Measurements from ENCODE around the gene FBLN2. TPM values are rescaled to one million over a fixed set of nuclear protein-coding genes. Genes with fewer than 3 reads are reported as not detected.

Gene FBLN2
- polyA plus RNA-seq, 2 of the 4 experiments (the other 2 are of a cell fraction) = 1.1 to 2.7 TPM

DNA sequence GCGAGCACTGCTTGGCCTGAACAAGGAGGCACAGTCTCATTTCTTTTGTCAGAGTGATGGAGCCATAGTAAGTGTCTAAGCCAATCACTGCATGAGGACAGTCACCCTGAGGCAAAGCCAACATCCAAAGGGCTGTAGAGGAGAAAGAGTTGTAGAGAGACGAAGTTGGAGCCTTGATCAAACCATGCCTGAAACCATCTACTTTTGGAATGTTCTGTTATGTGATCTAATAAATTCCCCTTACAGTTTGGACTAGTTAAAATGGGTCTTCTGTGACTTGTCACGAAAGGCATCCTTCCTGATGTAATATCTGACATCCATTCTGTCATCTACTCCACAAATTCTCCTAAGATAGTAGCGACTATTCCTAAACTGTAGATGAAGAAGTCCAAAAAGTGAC, 128.3 kb downstream of the FBLN2 start:
- Histone ChIP-seq H3K9me3 (no peaks in the 10 kb centered on the region), H3K4me1 (no peaks in the 10 kb centered on the region), H3K27ac (no peak overlapping the region), H3K4me2 (no peak overlapping the region), H3K4me3 (no peak overlapping the region)
- TF ChIP-seq MAFK (IDR thresholded peaks at IDR 0.05; ENCODE audit: partially characterized antibody) = no peak
- POLR2A ChIA-PET = no interaction called here
- WGBS (ENCODE audit: missing lambda C conversion rate) = 20% methylated on average over 4 of the region's 4 CpGs
- ATAC-seq (no peak), FAIRE-seq (no peak), DNase-seq (ENCODE audit: low read depth in 1 of 2, low spot score in 1 of 2) (no peak)
- CTCF ChIA-PET = interaction anchor here (1.0 to 1.7 kb wide), 3 partner anchors 20 to 182 kb away, joined by 3 to 8 read pairs (median 3); no protein-coding TSS in a partner anchor

DNA sequence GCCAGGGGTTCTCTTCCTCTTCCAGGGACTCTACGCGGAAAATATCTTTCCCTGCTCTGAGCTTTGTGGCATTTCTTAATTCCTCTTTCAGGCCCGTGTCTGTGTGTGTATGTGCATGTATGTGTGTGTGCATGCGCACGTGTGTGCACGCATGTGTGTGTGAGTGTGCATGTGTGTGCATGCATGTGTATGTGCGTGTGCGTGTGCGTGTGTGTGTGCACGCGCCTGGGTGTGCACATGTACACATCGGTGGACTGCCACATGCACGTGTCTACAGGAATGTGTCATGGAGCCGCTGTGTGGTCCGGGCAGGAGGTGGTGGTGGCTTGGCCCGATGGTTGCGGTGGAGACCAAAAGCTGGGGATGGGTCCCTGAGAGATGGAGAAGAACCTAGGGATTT, 133.0 kb downstream of the FBLN2 start:
- no peaks in the 10 kb centered on the region for H3K4me1 ChIP-seq
- ChIA-PET CTCF (interaction anchor here (1.0 kb wide), 1 partner anchor 34 kb away, joined by 3 read pairs; no protein-coding TSS in a partner anchor), POLR2A (no interaction called here)
- H3K4me2 ChIP-seq = no peak overlapping the region
- 74% methylated on average over 16 of the region's 17 CpGs for WGBS (ENCODE audit: missing lambda C conversion rate)
- ATAC-seq (no peak), FAIRE-seq (no peak), DNase-seq (ENCODE audit: low read depth in 1 of 2, low spot score in 1 of 2) (no peak)
- no peaks in the 10 kb centered on the region for H3K9me3 ChIP-seq
- no peak for TF ChIP-seq MAFK (IDR thresholded peaks at IDR 0.05; ENCODE audit: partially characterized antibody)
- no peak for TF ChIP-seq ZFP36 (IDR thresholded peaks at IDR 0.05; ENCODE audit: borderline replicate concordance, partially characterized antibody)
- TF ChIP-seq KDM1A (IDR thresholded peaks at IDR 0.05; ENCODE audit: low read depth) = no peak
- TF ChIP-seq FOSB (CRISPR knock-in tag; IDR thresholded peaks at IDR 0.05) = no peak
- TF ChIP-seq HOXB5 (CRISPR knock-in tag; IDR thresholded peaks at IDR 0.05) = no peak
- TF ChIP-seq EP300 (IDR thresholded peaks at IDR 0.05) = no peak
- TF ChIP-seq HOXB13 (CRISPR knock-in tag; IDR thresholded peaks at IDR 0.05; ENCODE audit: low read depth) = no peak
- TF ChIP-seq GATA3 (IDR thresholded peaks at IDR 0.05; ENCODE audit: borderline replicate concordance) = no peak
- TF ChIP-seq, protein P1, sequence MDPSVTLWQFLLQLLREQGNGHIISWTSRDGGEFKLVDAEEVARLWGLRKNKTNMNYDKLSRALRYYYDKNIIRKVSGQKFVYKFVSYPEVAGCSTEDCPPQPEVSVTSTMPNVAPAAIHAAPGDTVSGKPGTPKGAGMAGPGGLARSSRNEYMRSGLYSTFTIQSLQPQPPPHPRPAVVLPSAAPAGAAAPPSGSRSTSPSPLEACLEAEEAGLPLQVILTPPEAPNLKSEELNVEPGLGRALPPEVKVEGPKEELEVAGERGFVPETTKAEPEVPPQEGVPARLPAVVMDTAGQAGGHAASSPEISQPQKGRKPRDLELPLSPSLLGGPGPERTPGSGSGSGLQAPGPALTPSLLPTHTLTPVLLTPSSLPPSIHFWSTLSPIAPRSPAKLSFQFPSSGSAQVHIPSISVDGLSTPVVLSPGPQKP (IDR thresholded peaks at IDR 0.05; ENCODE audit: low read depth, low read length) = no peak
- TF ChIP-seq, protein P2, sequence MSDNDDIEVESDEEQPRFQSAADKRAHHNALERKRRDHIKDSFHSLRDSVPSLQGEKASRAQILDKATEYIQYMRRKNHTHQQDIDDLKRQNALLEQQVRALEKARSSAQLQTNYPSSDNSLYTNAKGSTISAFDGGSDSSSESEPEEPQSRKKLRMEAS (IDR thresholded peaks at IDR 0.05) = no peak
- TF ChIP-seq, protein P3, sequence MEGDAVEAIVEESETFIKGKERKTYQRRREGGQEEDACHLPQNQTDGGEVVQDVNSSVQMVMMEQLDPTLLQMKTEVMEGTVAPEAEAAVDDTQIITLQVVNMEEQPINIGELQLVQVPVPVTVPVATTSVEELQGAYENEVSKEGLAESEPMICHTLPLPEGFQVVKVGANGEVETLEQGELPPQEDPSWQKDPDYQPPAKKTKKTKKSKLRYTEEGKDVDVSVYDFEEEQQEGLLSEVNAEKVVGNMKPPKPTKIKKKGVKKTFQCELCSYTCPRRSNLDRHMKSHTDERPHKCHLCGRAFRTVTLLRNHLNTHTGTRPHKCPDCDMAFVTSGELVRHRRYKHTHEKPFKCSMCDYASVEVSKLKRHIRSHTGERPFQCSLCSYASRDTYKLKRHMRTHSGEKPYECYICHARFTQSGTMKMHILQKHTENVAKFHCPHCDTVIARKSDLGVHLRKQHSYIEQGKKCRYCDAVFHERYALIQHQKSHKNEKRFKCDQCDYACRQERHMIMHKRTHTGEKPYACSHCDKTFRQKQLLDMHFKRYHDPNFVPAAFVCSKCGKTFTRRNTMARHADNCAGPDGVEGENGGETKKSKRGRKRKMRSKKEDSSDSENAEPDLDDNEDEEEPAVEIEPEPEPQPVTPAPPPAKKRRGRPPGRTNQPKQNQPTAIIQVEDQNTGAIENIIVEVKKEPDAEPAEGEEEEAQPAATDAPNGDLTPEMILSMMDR (IDR thresholded peaks at IDR 0.05) = no peak
- no peak for TF ChIP-seq KDM5A (IDR thresholded peaks at IDR 0.05)
- TF ChIP-seq CHD4 (IDR thresholded peaks at IDR 0.05; ENCODE audit: borderline replicate concordance) = no peak
- TF ChIP-seq FOSL2 (IDR thresholded peaks at IDR 0.05) = no peak
- TF ChIP-seq FOSL2 (CRISPR knock-in tag; IDR thresholded peaks at IDR 0.05) = no peak
- TF ChIP-seq PBX3 (IDR thresholded peaks at IDR 0.05) = no peak
- no peak for TF ChIP-seq CBX8 (IDR thresholded peaks at IDR 0.05)
- no peak overlapping the region for H3K4me3 ChIP-seq
- H3K27ac ChIP-seq = no peak overlapping the region

- ChIA-PET POLR2A (no interaction called here), CTCF (no interaction called here)
- WGBS (ENCODE audit: missing lambda C conversion rate) = 42% methylated on average over 16 of the region's 16 CpGs
- Histone ChIP-seq H3K4me3 (no peak overlapping the region), H3K9me3 (no peaks in the 10 kb centered on the region), H3K4me1 (no peaks in the 10 kb centered on the region), H3K27ac (no peak overlapping the region), H3K4me2 (no peak overlapping the region)
- FAIRE-seq = no peak
- DNase-seq (ENCODE audit: low read depth in 1 of 2, low spot score in 1 of 2) = no peak
- TF ChIP-seq MAFK (IDR thresholded peaks at IDR 0.05; ENCODE audit: partially characterized antibody) = no peak
- no peak for TF ChIP-seq EHF (CRISPR knock-in tag; IDR thresholded peaks at IDR 0.05)
- TF ChIP-seq CEBPB (IDR thresholded peaks at IDR 0.05) = no peak
- no peak for TF ChIP-seq HOXB5 (CRISPR knock-in tag; IDR thresholded peaks at IDR 0.05)
- no peak for TF ChIP-seq HOXB13 (CRISPR knock-in tag; IDR thresholded peaks at IDR 0.05; ENCODE audit: low read depth)
- TF ChIP-seq ZSCAN20 (CRISPR knock-in tag; IDR thresholded peaks at IDR 0.05) = no peak
- no peak for TF ChIP-seq POLR2A (IDR thresholded peaks at IDR 0.05; ENCODE audit: low read length)
- TF ChIP-seq JUNB (IDR thresholded peaks at IDR 0.05) = no peak
- TF ChIP-seq HOXA7 (CRISPR knock-in tag; IDR thresholded peaks at IDR 0.05) = no peak
- no peak for TF ChIP-seq BCL3 (IDR thresholded peaks at IDR 0.05)
- TF ChIP-seq KDM1A (IDR thresholded peaks at IDR 0.05; ENCODE audit: low read depth) = no peak
- TF ChIP-seq FOSL2 (IDR thresholded peaks at IDR 0.05) = no peak
- TF ChIP-seq FOSL2 (CRISPR knock-in tag; IDR thresholded peaks at IDR 0.05) = no peak
- no peak for TF ChIP-seq PHF8 (IDR thresholded peaks at IDR 0.05; ENCODE audit: borderline replicate concordance, low read depth)
- no peak for TF ChIP-seq CHD4 (IDR thresholded peaks at IDR 0.05; ENCODE audit: borderline replicate concordance)
- TF ChIP-seq, protein P4, sequence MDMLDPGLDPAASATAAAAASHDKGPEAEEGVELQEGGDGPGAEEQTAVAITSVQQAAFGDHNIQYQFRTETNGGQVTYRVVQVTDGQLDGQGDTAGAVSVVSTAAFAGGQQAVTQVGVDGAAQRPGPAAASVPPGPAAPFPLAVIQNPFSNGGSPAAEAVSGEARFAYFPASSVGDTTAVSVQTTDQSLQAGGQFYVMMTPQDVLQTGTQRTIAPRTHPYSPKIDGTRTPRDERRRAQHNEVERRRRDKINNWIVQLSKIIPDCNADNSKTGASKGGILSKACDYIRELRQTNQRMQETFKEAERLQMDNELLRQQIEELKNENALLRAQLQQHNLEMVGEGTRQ (IDR thresholded peaks at IDR 0.05) = no peak
- no peak for ATAC-seq
These were observed 133.5 kb downstream of the FBLN2 start for GRCh38 chr3:13682331-13683013.

All from A549 (cell line).